HG03196 (cell line): Measurements from ENCODE around the gene AQP2.

Experiments used
- ATAC-seq: cut with Tn5 transposase; IDR thresholded peaks from one replicate; pipeline ENCODE4 v1.9.1; 2021; ENCODE audit not compliant: unreplicated experiment

Gene AQP2

DNA sequence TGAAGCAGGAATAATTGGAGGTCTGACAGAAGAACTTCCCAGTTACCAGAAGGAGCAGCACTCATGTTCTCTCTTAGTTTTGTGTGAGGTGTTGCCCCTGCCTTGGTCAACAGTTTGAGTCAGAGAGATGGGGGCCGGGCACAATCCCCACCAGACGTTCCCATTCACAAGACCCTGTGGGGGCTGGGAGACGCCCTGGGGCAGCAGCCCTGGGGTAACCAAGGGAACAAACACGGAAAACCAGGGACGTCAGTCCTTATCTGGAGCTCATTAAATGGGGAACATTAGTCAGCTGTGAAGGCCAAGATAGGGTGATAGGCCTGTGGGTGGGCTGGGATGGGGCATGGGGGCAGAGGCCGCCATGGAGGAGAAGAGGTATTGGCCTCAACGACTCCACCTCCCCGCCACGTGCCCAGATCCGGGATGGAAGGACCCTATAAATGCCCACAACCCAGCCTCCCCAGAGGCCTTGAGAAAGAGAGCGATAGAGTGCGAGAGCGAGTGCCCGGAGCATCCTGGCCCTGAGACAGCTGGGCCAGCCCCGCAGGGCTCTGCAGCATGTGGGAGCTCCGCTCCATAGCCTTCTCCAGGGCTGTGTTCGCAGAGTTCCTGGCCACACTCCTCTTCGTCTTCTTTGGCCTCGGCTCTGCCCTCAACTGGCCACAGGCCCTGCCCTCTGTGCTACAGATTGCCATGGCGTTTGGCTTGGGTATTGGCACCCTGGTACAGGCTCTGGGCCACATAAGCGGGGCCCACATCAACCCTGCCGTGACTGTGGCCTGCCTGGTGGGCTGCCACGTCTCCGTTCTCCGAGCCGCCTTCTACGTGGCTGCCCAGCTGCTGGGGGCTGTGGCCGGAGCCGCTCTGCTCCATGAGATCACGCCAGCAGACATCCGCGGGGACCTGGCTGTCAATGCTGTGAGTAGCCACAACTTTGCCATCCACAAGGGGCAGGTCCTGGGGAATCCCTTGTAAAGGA is at the start of gene AQP2:
AQP2 (plus strand) TSS at position 465 of the 979 bp plus-strand sequence; CDS start at position 559, 94 bp downstream.
- ATAC-seq, result no peak

DNA sequence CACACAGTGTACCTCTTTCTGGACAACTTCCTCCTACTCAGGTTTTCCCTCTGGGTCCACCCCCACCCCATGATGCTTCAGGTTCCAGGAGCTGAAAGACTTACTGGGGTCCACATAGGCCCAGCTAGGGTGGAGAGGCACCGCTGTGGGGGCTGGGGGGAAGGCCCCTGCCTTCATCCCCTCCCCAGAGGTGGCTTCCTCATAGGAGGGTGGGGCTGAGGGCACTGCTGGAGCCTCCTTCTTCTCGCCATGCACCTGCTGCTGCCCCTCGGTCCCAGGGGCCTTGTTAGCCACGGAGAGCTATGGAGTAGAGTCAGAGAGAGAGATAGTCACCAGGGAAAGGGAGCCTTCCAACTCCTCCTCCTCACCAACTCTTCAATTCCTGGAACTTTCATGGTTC is 49.5 kb upstream of the AQP2 start:
- ATAC-seq, result no peak

DNA sequence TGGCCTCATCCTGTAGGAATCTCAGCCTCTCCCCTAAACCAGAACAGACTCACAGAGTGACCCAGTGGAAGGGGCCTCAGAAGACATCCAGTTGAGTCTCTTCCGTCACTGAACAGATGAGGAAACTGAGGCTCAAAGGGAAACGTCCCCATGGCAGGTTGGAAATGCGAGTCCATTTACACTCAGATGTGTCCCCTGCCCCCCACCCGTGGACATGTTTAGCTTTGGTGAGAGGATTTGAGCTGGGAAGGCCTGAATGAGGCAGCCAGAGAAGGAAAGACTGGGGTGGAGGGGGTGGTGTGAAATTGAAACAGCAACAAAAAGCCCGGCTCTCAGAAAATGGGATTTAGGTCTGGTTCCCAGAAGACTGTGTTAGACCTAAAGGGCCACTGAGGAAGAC is 48.6 kb upstream of the AQP2 start:
- ATAC-seq, result no peak

GRCh38 chr12:49902399-49903350 is 47.9 kb upstream of the AQP2 start:
- no peak for ATAC-seq

DNA sequence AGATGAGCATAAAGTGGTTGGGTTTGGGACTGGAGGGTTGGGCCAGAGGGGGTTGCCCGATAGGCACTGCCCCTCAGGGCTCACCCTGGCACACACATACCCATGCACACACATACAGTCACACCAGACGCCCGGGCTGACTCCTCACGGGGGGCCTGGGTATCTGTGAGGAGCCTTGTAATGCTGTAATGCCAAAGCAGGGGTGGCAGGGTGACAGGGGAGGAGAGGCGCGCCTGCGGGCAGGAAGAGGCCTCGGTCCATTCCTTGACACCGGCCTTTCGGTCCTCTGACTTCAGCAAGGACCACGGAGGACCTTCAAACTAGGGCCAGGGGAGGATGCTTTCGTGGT is 47.2 kb upstream of the AQP2 start:
- no peak for ATAC-seq

- no peak for ATAC-seq
Measured at GRCh38 chr12:49903700-49904423, 46.7 kb upstream of the AQP2 start, which contains the start of gene FAIM2. Gene FAIM2 (minus strand): TSS chr12:49903900. CDS start chr12:49903792, 108 bp downstream.

GRCh38 chr12:49904601-49905000 is 45.9 kb upstream of the AQP2 start:
- no peak for ATAC-seq

DNA sequence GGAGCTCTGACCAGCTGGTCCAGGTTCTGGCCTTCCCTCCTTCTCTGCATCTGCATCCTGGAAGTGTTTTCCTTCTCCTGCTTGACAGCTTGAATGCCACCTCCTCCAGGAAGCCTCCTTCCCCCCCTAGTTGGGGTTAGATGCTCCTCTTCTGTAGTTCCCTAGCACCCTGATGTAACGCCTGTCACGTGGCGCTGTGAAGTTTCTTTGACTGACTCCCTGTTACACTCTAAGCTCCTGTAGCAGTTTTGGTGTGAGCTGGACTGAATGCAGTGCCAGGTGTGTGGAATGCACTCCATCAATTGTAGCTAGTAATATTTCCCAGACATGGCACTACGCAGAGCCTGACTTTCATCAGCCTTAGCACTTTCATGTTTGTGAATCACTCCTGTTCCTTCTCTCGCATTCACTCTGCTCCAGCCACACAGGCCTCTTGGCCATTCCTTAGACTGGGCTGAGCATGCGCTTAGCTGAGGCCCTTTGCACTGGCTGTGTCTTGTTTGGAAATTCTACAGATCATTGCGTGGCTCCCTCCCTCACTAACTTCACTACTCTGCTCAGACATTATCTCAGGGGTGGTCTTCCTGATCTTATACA is 44.7 kb upstream of the AQP2 start:
- ATAC-seq, result no peak

- no peak for ATAC-seq
Measured at GRCh38 chr12:49907352-49907751, 43.2 kb upstream of the AQP2 start.

- no peak for ATAC-seq
Measured at GRCh38 chr12:49909356-49909755, 41.2 kb upstream of the AQP2 start.

DNA sequence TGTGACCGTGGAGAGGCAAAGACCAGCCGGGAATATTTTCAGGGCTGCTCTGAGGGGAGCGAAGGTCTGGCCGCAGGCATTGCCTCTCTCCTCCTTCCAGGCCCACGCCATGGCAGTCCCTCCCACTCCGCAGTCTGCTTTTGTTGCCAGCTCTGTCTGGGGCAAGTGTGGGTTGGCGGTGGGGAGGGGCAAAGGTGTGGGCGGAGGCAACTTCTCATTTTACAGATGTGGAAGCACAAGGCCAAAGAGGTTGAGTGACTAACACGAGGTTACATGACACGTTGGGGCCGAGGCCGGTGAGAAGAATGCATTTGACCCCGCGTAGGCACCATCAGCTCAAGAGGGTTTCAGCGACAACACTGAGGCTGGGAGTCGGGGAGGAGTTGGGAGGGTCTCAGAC is 40.7 kb upstream of the AQP2 start:
- ATAC-seq, result no peak

GRCh38 chr12:49910331-49911212 is 40.0 kb upstream of the AQP2 start:
- ATAC-seq, result no peak

- ATAC-seq, result no peak
Measured at GRCh38 chr12:49911213-49911605, 39.3 kb upstream of the AQP2 start.

DNA sequence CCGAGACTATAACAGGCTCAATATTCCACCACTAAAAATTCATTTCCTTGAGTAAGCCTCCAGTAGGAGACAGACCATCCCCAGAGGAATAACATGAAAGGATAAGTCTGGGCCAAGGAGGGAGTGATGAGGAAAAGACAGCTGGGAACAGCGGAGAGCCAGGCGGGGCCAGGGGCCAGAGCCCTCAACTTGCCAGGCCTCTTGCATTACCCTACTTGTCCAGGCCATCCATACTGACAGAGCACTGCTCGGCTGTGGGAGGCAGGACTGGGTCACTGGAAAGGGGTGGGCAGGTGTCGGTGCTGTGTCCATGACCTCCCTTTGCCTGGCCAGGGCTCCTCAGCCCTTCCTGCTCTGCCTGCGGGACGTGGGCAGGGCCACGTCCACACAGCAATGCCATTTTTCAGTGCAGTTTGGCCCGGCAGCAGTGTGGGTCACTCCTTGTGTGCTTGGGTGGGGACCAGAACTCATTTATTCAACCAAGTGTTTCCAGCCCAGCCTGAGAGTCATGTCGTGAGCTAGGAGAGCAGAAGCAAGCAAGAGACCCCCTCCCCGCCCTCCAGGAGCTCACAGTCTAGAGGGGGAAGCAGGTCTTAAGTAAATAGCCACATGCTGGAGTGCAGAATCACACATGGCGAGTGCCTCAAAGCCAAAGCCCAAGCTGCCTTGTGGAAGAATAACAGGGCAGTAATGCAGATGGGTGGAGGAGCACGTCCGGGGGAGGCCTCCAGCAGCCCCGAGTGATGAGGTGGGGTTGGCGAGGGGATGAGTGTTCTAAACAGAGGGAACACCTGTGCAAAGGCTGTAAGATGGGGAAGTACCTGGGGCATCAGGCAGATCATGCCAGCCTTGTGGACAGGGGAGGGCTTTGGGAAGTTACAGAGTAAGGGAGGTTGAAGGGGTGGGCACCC is 37.9 kb upstream of the AQP2 start:
- ATAC-seq, result no peak

DNA sequence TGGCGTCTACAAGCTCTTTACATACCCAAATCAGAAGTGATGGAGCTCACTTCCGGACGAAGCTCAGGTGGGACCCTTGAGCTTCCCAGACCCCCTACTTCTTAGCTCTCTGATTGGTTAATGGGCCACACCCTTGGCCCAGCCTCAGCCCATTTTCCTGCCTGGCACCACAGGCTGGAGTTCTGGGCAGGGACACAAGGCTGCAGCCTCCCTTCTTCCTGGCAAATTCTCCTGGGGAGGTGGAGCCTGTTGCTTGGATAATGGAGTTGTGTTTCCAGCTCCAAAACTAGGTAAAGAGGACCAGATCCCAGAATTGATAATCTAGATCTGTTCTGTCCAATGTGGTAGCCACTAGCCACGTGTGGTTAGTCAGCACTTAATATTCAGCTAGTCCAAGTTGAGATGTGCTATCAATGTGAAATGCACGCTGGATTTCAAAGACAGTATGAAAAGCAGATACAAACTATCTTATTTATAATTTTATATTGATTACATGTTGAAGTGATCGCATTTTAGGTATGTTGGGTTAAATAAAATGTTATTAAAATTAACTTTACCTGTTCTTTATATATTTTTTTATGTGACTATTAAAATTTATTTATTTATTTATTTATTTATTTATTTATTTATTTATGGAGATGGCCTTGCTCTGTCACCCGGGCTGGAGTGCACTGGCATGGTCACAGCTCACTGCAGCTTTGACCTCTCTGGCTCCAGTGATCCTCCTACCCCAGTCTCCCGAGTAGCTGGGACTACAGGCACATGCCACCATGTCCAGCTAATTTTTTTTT is 34.2 kb upstream of the AQP2 start:
- ATAC-seq, result no peak

DNA sequence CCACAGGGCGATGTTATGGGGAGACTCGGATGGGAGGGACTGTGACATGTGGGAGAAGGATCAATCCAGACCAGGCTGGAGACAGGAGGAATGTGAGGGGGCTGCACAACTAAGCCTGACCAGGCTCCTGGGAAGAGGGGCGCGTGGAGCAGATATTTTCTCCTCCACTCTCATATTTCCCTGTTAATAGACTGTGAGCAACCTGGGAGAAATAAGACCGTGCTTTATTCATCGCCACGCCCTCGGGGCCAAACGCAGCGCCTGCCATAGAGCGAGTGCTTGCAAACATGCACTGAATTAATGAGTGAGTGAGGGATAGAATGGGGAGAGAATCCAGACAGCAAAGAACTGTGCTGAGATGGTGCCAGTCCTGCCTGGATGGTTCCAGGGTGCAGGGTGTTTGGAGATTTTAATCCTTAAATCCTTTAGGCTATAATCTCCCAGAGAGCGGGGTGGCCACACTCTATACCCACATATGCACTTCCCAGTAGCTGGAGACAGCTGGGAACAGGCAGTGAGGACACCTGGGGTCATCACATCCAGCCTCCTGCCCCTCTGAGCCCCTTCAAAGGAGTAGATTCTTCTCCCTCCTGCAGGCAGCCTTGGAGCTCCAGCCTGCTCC is 33.3 kb upstream of the AQP2 start:
- no peak for ATAC-seq

DNA sequence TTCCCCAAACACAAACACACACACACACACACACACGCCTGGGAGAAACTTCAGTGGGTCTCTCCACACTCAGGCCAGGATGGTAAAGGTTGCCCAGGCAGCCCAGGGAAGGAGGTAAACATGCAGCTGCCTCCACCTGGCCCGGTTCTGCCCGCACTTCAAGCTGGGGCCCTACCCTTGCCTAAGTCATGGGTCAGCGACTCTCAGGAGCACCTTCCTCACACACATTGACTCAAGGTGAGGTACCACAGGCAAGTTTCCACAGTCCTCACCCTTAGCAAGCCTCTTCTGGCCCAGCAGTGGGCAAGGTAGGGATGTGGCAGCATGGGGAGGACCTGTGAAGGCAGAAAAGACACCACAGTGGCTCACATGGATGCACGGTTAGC is 32.8 kb upstream of the AQP2 start:
- no peak for ATAC-seq
